H9 (cell line): Measurements from ENCODE around the gene YEATS2. TPM values are rescaled to one million over a fixed set of nuclear protein-coding genes. Genes with fewer than 3 reads are reported as not detected.

ENCODE experiments used
- DNase-seq: peaks from one replicate; pipeline ENCODE4 v3.0.0-alpha.2; 2017
- H2AFZ ChIP-seq: one replicate; pipeline ENCODE4 v1.6.1; 2013; ENCODE audit warnings: mild to moderate bottlenecking, low read length, control low read depth, moderate library complexity
- H2AK5ac ChIP-seq: 2 replicates; pipeline ENCODE4 v1.6.1; 2013; ENCODE audit warnings: low read length, control low read depth, mixed read lengths; ENCODE audit not compliant: insufficient read length
- H2BK120ac ChIP-seq: one replicate; pipeline ENCODE4 v1.6.1; 2013; ENCODE audit warnings: low read depth, mild to moderate bottlenecking, low read length, control low read depth, inconsistent platforms; ENCODE audit not compliant: poor library complexity, severe bottlenecking
- H2BK12ac ChIP-seq: 2 replicates; pipeline ENCODE4 v1.6.1; 2013; ENCODE audit warnings: low read length, control low read depth, mixed read lengths, low read depth; ENCODE audit not compliant: insufficient read length
- H2BK15ac ChIP-seq: 2 replicates; pipeline ENCODE4 v1.6.1; 2013; ENCODE audit warnings: low read depth, low read length, control low read depth
- H2BK20ac ChIP-seq: one replicate; pipeline ENCODE4 v1.6.1; 2013; ENCODE audit warnings: low read depth, mild to moderate bottlenecking, low read length, control low read depth, inconsistent platforms; ENCODE audit not compliant: poor library complexity, severe bottlenecking
- H2BK5ac ChIP-seq: 2 replicates; pipeline ENCODE4 v1.6.1; 2013; ENCODE audit warnings: low read length, control low read depth, mixed read lengths; ENCODE audit not compliant: insufficient read length
- H3K14ac ChIP-seq: 2 replicates; pipeline ENCODE4 v1.6.1; 2013; ENCODE audit warnings: low read length, control low read depth; ENCODE audit not compliant: insufficient read depth
- H3K18ac ChIP-seq: 2 replicates; pipeline ENCODE4 v1.6.1; 2013; ENCODE audit warnings: low read depth, mild to moderate bottlenecking, mixed read lengths, low read length, control low read depth; ENCODE audit not compliant: insufficient read length
- H3K23ac ChIP-seq: 2 replicates; pipeline ENCODE4 v1.6.1; 2013; ENCODE audit warnings: low read length, control low read depth, mixed read lengths, low read depth; ENCODE audit not compliant: insufficient read length
- H3K23me2 ChIP-seq: 2 replicates; pipeline ENCODE4 v1.6.1; 2013; ENCODE audit warnings: low read depth, mild to moderate bottlenecking, mixed read lengths, low read length, control low read depth; ENCODE audit not compliant: insufficient read length, poor library complexity, severe bottlenecking
- H3K27ac ChIP-seq: 2 replicates; pipeline ENCODE4 v1.5.1; 2013; ENCODE audit warnings: low read length, control low read depth, mixed read lengths, low read depth; ENCODE audit not compliant: insufficient read length
- H3K27me3 ChIP-seq: 2 replicates; pipeline ENCODE4 v1.6.1; 2013; ENCODE audit warnings: low read length, control low read depth, inconsistent platforms; ENCODE audit not compliant: insufficient read depth
- H3K4ac ChIP-seq: 2 replicates; pipeline ENCODE4 v1.6.1; 2013; ENCODE audit warnings: low read depth, mild to moderate bottlenecking, control low read depth, inconsistent platforms, low read length, moderate library complexity
- H3K4me1 ChIP-seq: 2 replicates; pipeline ENCODE4 v1.6.1; 2013; ENCODE audit warnings: low read length, control low read depth, inconsistent platforms; ENCODE audit not compliant: insufficient read depth
- H3K4me2 ChIP-seq: 2 replicates; pipeline ENCODE4 v1.6.1; 2013; ENCODE audit warnings: low read length, control low read depth, mixed read lengths; ENCODE audit not compliant: insufficient read length, insufficient read depth
- H3K56ac ChIP-seq: 2 replicates; pipeline ENCODE4 v1.6.1; 2013; ENCODE audit warnings: low read depth, mild to moderate bottlenecking, mixed read lengths, low read length, control low read depth; ENCODE audit not compliant: insufficient read length
- H3K79me1 ChIP-seq: 2 replicates; pipeline ENCODE4 v1.6.1; 2013; ENCODE audit warnings: low read depth, mild to moderate bottlenecking, moderate library complexity, low read length, control low read depth, inconsistent platforms; ENCODE audit not compliant: insufficient read depth, poor library complexity, severe bottlenecking
- H3K79me2 ChIP-seq: 2 replicates; pipeline ENCODE4 v1.6.1; 2013; ENCODE audit warnings: low read length, control low read depth, inconsistent platforms; ENCODE audit not compliant: insufficient read depth
- H3K9ac ChIP-seq: 2 replicates; pipeline ENCODE4 v1.6.1; 2013; ENCODE audit warnings: low read length, control low read depth, mixed read lengths; ENCODE audit not compliant: insufficient read length; ENCODE audit errors: extremely low read depth
- H3K9me3 ChIP-seq: one replicate; pipeline ENCODE4 v1.6.1; 2013; ENCODE audit warnings: low read depth, low read length, inconsistent platforms; ENCODE audit not compliant: control insufficient read depth
- H3T11ph ChIP-seq: one replicate; pipeline ENCODE4 v1.6.1; 2013; ENCODE audit warnings: mild to moderate bottlenecking, low read length, control low read depth, inconsistent platforms
- H4K20me1 ChIP-seq: one replicate; pipeline ENCODE4 v1.6.1; 2013; ENCODE audit not compliant: control insufficient read depth, insufficient read length, insufficient read depth
- H4K5ac ChIP-seq: 2 replicates; pipeline ENCODE4 v1.6.1; 2013; ENCODE audit warnings: low read depth, mild to moderate bottlenecking, mixed read lengths, low read length, control low read depth; ENCODE audit not compliant: insufficient read length
- H4K8ac ChIP-seq: replicated peaks from 2 replicates; pipeline ENCODE4 v1.6.1; 2013; ENCODE audit warnings: low read length, control low read depth, mixed read lengths, low read depth; ENCODE audit not compliant: insufficient read length
- H4K91ac ChIP-seq: 2 replicates; pipeline ENCODE4 v1.6.1; 2013; ENCODE audit warnings: low read depth, mild to moderate bottlenecking, moderate library complexity, mixed read lengths, low read length, control low read depth; ENCODE audit not compliant: insufficient read length
- H3K27ac Mint-ChIP-seq, 3 experiments: 2 replicates in 2 of 3; 3 replicates in 1 of 3; pipeline ENCODE4 v1.8.0; 2020 to 2021; ENCODE audit warnings: mixed read lengths in 3 of 3, mild to moderate bottlenecking in 1 of 3, moderate library complexity in 1 of 3
- H3K27me3 Mint-ChIP-seq: 2 replicates; pipeline ENCODE4 v1.8.0; 2021; ENCODE audit warnings: low read depth, mild to moderate bottlenecking, moderate library complexity, mixed read lengths
- H3K36me3 Mint-ChIP-seq, 3 experiments: 2 replicates in 2 of 3; 3 replicates in 1 of 3; pipeline ENCODE4 v1.8.0; 2020 to 2021; ENCODE audit warnings: low read depth in 3 of 3, mixed read lengths in 3 of 3; ENCODE audit not compliant: insufficient read depth in 1 of 3
- H3K4me1 Mint-ChIP-seq, 2 experiments: 2 replicates each; pipeline ENCODE4 v1.8.0; 2020; ENCODE audit warnings: mixed read lengths in 2 of 2
- H3K4me3 Mint-ChIP-seq, 2 experiments: 2 replicates in 1 of 2; 3 replicates in 1 of 2; pipeline ENCODE4 v1.8.0; 2020 to 2021; ENCODE audit warnings: mild to moderate bottlenecking in 2 of 2, mixed read lengths in 2 of 2, moderate library complexity in 1 of 2
- H3K9me3 Mint-ChIP-seq, 2 experiments: 2 replicates in 1 of 2; 3 replicates in 1 of 2; pipeline ENCODE4 v1.8.0; 2020; ENCODE audit warnings: mild to moderate bottlenecking in 2 of 2, mixed read lengths in 2 of 2, moderate library complexity in 1 of 2
- WGBS: extraction: QIAGEN DNeasy Blood & Tissue Kit; methylation state at CpG from one replicate; pipeline ENCODE4 v1.1.7; 2013; ENCODE audit warnings: missing lambda C conversion rate, low lambda C conversion rate, mixed read lengths; ENCODE audit not compliant: insufficient read length; ENCODE audit errors: extremely low coverage; 5-methylcytosine and 5-hydroxymethylcytosine counted together
- total RNA-seq: library from RNA; stranded (reverse); gene quantifications from 2 replicates; pipeline ENCODE4 v1.2.1, GENCODE V29; 2021
- TF ChIP-seq, protein P1 (sequence below): fragments of 200-600 bp; sonication (generic); conservative IDR thresholded peaks from 3 replicates; pipeline ENCODE4 v1.8.0; 2021; ENCODE audit warnings: antibody characterized with exemption, mild to moderate bottlenecking

YEATS2 gene
- total RNA-seq, 1 experiment from 2014 or later, result 40.3 TPM

DNA sequence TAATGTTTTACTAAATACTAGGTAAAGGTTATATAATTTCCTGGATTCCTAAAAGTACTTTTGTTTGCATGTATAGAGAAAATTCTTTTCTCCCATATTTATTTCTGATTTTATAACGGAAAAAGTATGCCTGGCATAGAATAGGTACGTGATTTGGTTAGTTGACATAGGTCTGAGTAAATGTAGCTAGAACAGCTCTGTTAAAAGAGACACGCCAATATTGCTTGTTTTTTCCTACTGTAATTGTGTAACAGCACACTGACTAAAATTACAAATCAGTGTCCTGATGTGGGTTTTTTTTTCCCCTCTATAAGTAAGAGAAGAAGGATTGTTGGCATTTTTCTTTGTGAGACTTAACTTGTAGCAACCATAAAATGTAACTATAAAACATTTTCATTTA lies 35.5 kb upstream of the YEATS2 start:
- Histone ChIP-seq H3K23ac (no peak overlapping the region), H3K4me1 (no peaks in the 10 kb centered on the region), H3K27ac (no peak overlapping the region), H2BK20ac (no peak overlapping the region), H3K4ac (no peak overlapping the region), H3K56ac (no peak overlapping the region), H3T11ph (no peak overlapping the region), H3K27me3 (no peaks in the 10 kb centered on the region), H4K20me1 (no peaks in the 10 kb centered on the region), H2BK5ac (no peak overlapping the region), H3K4me2 (no peak overlapping the region), H2AFZ (no peak overlapping the region), H2BK120ac (no peak overlapping the region), H3K18ac (no peak overlapping the region), H3K9me3 (no peaks in the 10 kb centered on the region), H3K79me1 (no peaks in the 10 kb centered on the region), H2BK15ac (no peak overlapping the region), H4K5ac (no peak overlapping the region), H4K8ac (no peak overlapping the region), H3K9ac (no peak overlapping the region), H2AK5ac (no peak overlapping the region), H3K23me2 (no peaks in the 10 kb centered on the region), H3K14ac (no peak overlapping the region), H3K79me2 (no peaks in the 10 kb centered on the region), H4K91ac (no peak overlapping the region), H2BK12ac (no peak overlapping the region)
- H3K36me3 Mint-ChIP-seq, result peaks cover 35 to 51% (median 46%) of the 10 kb centered on the region in 3 experiments
- no peak for DNase-seq
- TF ChIP-seq, protein P1, sequence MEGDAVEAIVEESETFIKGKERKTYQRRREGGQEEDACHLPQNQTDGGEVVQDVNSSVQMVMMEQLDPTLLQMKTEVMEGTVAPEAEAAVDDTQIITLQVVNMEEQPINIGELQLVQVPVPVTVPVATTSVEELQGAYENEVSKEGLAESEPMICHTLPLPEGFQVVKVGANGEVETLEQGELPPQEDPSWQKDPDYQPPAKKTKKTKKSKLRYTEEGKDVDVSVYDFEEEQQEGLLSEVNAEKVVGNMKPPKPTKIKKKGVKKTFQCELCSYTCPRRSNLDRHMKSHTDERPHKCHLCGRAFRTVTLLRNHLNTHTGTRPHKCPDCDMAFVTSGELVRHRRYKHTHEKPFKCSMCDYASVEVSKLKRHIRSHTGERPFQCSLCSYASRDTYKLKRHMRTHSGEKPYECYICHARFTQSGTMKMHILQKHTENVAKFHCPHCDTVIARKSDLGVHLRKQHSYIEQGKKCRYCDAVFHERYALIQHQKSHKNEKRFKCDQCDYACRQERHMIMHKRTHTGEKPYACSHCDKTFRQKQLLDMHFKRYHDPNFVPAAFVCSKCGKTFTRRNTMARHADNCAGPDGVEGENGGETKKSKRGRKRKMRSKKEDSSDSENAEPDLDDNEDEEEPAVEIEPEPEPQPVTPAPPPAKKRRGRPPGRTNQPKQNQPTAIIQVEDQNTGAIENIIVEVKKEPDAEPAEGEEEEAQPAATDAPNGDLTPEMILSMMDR, result no peak
- no peak overlapping the region for H3K27ac Mint-ChIP-seq
- H3K27me3 Mint-ChIP-seq, result no peaks in the 10 kb centered on the region
- H3K4me1 Mint-ChIP-seq, result peaks cover 3% of the 10 kb centered on the region in 2 experiments; a peak in 2 of 4 replicates
- no CpG with 5 or more reads among the region's 3 CpGs for WGBS
- H3K9me3 Mint-ChIP-seq, result peaks cover 5% of the 10 kb centered on the region in 2 experiments
- H3K4me3 Mint-ChIP-seq, result no peak overlapping the region
